CD4-positive, alpha-beta T cell treated with Interleukin-6 at 100 ng/mL for 8 hours (primary cell): Measurements from ENCODE around the gene CACNG4.

ENCODE experiments used
- DNase-seq: peaks from one replicate; pipeline ENCODE4 v3.0.0-alpha.2; 2020; ENCODE audit warnings: mixed read lengths, low spot score

The CACNG4 gene

GRCh38 chr17:66963909-66964771 lies at the start of gene CACNG4:
Gene CACNG4, plus strand, starts transcription at chr17:66964707. Its CDS starts 205 bp downstream, at chr17:66964912.
- no peak for DNase-seq

GRCh38 chr17:66915204-66915611 lies 49.3 kb upstream of the CACNG4 start:
- no peak for DNase-seq

GRCh38 chr17:66915792-66916191 lies 48.7 kb upstream of the CACNG4 start:
- no peak for DNase-seq

- no peak for DNase-seq
These were observed 47.6 kb upstream of the CACNG4 start for GRCh38 chr17:66916946-66917345.

GRCh38 chr17:66918896-66919295 lies 45.6 kb upstream of the CACNG4 start:
- DNase-seq = no peak

- no peak for DNase-seq
These were observed 44.1 kb upstream of the CACNG4 start for GRCh38 chr17:66920435-66920834.

GRCh38 chr17:66920950-66921349 lies 43.6 kb upstream of the CACNG4 start:
- DNase-seq = no peak

GRCh38 chr17:66923886-66924285 lies 40.6 kb upstream of the CACNG4 start:
- DNase-seq = no peak

- no peak for DNase-seq
These were observed 38.6 kb upstream of the CACNG4 start for GRCh38 chr17:66925811-66926500.

- no peak for DNase-seq
These were observed 35.6 kb upstream of the CACNG4 start for GRCh38 chr17:66928949-66929348.

GRCh38 chr17:66929591-66929990 lies 34.9 kb upstream of the CACNG4 start:
- no peak for DNase-seq

- no peak for DNase-seq
These were observed 33.6 kb upstream of the CACNG4 start for GRCh38 chr17:66930933-66931332.

- no peak for DNase-seq
These were observed 32.2 kb upstream of the CACNG4 start for GRCh38 chr17:66932311-66932710.

- DNase-seq = no peak
These were observed 30.5 kb upstream of the CACNG4 start for GRCh38 chr17:66934040-66934439.

- no peak for DNase-seq
These were observed 28.8 kb upstream of the CACNG4 start for GRCh38 chr17:66935717-66936116.

- DNase-seq = no peak
These were observed 25.9 kb upstream of the CACNG4 start for GRCh38 chr17:66938656-66939055.

GRCh38 chr17:66939461-66940114 lies 24.9 kb upstream of the CACNG4 start:
- DNase-seq = no peak

- DNase-seq = no peak
These were observed 23.3 kb upstream of the CACNG4 start for GRCh38 chr17:66941249-66941648.

- DNase-seq = no peak
These were observed 22.6 kb upstream of the CACNG4 start for GRCh38 chr17:66941773-66942450.

- no peak for DNase-seq
These were observed 21.8 kb upstream of the CACNG4 start for GRCh38 chr17:66942451-66943264.

- no peak for DNase-seq
These were observed 21.0 kb upstream of the CACNG4 start for GRCh38 chr17:66943484-66943883.
